GM19351 (cell line): Measurements from ENCODE around the gene VAC14.
"Not testable (repeated sequence)": the region's sequence is repeated elsewhere in the genome, so short reads cannot be mapped to it uniquely, and the experiment has no call there.

Experiments used
- ATAC-seq: cut with Tn5 transposase; IDR thresholded peaks from one replicate; pipeline ENCODE4 v1.9.1; 2021; ENCODE audit warnings: mild to moderate bottlenecking, moderate library complexity; ENCODE audit not compliant: unreplicated experiment

VAC14 gene

DNA sequence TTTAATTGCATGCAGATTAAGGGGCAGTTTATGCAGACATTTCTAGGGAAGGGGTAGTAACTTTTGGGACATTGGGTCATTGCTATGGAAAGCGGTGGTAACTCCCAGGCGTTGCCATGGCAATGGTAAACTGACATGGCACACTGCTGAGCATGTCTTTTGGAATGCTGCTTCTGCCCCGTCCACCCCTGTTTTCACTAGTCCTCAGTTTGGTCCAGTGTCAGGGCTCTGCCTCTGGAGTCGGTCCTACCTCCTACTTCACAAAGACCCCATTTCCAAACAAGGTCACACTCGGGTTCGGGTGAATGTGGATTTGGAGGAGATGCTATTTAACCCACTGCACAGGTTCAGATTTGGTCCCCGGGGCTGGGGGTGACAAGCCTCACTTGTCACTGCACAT lies 151.7 kb downstream of the VAC14 start:
- ATAC-seq, result no peak

DNA sequence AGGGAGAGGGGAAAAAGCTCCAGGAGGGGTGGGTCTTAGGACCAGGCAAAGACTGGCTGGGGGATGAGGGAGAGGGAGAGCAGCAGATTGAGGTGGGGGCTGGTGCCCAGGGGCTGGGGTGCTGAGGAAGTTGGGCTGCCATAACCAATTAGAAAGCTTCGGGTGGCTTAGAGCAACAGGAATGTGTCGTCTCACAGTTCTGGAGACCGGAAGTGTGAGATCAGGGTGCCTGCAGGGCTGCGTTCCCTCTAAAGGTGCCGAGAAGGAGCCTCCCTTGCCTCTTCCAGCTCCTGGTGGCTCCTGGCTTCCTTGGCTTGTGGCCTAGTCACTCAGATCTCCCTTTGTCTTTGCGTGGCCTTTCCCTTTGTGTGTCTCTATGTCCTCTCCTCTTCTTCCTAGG lies 152.4 kb downstream of the VAC14 start:
- ATAC-seq, result no peak

DNA sequence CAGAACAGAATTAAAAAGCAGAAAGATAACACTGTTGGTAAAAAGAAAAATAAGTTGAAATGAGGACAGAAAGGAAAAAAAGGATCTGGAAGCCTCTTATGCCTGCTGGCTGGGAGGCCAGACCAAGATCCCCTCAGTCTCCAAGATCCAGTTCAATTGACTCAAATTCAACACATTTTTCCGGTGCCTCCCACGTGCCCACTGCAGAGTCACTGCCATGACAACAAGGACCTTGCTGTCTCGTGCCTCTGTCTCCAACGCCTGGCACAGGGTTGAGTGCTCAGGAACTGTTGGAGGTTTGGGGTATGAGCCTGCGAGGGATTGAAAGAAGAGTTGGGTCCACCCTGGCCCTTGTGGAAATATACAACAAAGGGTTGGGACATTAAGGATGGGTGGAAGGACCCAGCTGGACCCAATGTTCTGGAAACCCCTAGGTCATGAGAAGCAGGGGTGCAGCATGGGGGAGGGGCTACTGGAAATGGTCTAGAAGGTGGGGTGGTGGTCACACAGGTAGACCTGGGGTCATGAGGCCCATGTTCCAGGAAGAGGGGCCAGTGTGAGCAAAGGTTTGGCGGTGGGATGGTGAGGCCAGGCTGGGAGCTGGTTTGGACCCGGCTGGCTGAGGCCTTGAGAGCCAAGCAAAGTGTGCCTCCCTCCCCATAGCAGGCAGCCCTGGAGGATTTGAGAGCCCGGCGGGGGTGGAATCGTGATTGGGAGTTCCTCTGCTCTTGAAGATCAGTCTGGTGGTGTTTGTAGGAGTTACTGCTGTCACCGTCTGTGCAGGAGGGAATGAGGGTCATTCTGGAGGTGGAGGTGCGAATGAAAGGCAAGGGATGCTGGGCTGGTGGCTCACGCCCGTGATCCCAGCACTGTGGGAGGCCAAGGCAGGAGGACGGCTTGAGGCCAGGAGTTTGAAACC lies 153.3 kb downstream of the VAC14 start:
- no peak for ATAC-seq

DNA sequence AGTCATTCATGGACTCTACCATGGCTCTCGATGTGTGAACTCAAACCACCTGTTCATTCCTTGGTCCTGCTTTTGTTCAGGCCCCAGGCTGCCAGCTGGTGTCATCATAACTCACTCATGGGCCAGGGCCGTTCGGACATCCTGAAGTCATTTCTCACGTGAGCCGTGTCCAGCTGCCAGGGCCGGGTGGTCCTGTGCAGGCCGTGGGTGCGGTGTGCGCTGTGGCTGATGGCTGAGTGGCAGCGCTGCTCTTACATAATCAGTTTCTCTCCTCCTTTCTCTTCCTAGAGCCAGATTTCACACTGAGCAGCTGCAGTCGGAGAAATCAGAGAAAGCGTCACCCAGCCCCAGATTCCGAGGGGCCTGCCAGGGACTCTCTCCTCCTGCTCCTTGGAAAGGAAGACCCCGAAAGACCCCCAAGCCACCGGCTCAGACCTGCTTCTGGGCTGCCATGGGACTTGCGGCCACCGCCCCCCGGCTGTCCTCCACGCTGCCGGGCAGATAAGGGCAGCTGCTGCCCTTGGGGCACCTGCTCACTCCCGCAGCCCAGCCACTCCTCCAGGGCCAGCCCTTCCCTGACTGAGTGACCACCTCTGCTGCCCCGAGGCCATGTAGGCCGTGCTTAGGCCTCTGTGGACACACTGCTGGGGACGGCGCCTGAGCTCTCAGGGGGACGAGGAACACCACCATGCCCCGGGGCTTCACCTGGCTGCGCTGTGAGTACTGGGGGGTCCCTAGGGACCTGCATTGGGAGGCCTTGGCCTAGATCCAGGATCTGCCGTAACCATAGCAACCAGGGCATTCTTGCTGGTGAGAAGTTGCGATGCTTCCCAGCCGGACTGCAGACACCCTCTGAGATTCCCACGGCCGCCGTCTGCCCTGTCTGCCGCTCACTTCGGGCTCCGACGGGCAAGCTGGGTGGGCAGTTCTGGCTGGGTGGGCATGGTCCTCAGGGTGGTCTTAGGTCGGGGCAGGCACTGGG lies 154.4 kb downstream of the VAC14 start, which contains the start of gene IL34:
IL34 (plus strand) TSS at position 300 of the 982 bp plus-strand sequence; CDS start at position 689, 389 bp downstream.
- no peak for ATAC-seq

DNA sequence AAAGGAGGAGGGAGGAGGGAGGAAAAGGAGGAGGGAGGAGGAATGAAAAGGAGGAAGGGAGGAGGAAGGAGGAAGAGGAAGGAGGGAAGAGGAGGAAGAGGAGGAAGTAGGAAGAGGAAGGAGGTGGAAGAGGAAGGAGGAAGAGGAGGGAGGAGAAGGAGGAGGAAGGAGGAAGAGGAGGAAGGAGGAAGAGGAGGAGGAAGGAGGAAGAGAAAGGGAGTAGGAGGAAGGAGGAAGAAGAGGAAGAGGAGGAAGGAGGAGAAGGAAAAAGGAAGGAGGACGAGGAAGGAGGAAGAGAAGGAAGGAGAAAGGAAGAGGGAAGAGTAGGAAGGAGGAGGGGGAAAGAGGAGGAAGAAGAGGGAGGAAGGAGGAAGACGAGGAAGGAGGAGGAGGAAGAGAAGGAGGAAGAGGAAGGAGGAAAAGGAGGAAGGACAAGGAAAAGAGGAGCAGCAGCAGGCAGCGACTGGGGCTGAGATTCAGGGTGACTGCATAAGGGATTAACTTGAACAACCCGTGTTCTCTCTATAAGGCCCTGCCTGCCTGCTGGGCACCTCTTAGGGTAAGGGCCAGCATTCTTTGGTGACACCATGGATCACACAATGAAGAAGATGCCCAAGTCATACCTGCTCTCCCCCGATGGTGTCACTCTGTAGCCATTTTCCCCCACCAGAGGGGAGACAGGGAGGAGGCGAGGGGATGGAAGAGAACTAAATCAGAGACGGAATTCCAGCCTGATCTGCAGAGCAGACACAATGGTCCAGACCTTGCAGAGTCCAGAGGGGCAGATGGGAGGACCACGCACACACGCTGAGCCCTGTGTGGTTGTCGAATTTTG lies 156.0 kb downstream of the VAC14 start:
- no peak for ATAC-seq

DNA sequence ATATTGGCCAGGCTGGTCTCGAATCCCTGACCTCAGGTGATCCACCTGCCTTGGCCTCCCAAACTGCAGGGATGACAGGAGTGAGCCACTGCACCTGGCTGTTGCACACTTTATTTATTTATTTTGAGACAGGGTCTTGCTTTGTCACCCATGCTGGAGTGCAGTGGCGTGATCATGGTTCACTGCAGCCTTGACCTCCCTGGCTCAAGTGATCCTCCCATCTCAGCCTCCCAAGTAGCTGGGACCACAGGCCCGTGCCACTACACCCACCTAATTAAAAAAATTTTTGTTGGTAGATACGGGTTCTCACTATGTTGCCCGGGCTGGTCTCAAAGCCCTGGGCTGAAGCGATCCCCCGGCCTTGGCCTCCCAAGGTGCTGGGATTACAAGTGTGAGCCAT lies 157.7 kb downstream of the VAC14 start:
- ATAC-seq, result not testable (repeated sequence)

DNA sequence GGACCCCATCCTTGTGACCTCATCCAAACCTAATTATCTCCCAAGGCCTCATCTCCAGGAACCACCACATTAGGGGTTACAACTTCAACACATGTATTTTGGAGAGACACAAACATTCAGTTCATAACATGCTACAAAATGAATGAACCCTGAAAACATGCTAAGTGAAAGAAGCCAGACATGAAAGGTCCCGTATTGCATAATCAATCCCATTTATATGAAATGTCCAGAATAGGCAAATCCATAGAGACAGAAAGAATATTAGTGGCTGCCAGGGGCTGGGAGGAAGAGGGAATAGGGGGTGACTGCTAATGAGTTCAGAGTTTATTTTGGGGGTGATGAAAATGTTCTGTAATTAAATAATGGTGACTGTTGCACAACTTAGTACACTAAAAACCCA lies 158.3 kb downstream of the VAC14 start:
- ATAC-seq, result no peak

DNA sequence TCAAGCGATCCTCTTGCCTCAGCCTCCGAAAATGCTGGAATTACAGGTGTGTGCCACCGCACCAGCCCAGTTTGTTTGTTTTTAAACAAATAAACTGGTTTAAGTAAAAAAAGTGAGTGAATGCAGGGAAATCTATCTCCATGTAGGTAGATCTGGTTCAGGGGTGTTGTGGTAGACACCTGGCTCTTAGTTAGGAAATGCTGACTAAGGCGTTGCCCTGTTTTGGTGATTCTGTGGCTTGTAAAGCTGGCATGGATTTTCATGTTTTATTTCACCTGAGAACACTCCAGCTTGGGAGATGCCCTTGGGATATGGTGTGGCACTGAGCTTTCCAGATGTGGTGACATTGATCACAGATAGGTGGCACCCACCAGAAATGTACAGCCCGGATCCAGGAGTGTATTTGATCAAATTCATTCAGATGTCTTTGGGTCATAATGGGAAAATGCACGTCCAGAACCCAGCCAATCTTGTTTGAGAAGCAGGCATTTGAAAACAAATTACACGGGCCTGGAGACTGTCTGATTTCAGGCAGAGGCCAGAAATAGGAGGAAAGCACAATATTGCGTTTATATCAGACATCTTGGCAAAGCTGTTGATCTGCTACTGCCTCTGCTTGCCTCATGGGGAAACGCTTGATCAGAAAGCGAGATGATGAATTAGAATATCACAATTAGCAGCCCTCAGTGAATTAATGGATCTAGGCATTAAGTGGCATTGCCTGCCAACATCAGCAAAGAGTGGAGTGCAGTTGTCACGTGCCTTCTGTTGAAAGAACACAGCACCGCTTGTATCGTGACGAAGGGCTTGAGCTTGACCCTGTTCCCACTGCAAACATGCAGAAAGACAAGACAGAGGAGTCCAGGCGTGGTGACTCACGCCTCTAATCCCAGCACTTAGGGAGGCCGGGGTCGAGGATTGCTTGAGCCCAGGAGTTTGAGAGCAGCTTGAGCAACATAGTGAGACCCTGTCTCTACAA lies 161.9 kb downstream of the VAC14 start:
- no peak for ATAC-seq
